Measurements from ENCODE around the gene HOMER3.

DNA sequence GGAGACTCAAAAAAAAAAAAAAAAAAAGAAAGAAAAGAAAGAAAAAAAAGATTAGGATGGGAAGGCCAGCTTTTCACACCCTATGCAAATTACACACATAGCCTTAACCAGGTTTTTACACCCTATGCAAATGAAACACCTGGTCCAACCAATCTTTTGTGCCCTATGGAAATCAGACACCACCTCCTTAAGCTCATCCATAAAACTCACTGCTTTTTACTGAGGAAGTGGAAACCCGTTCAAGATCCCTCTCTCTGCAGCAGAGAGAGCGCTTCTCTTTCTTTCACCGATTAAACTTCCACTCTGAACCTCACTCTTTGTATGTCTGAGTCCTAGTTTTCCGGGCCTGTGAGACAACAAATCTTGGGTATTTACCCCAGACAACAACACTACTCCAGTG is 25.3 kb upstream of the HOMER3 start:
- TF ChIP-seq RAD21 (CRISPR knock-in tag; IDR thresholded peaks at IDR 0.05) (no peak), SIN3A (IDR thresholded peaks at IDR 0.05; ENCODE audit: borderline replicate concordance, low read depth, low read length) (no peak), MAZ (IDR thresholded peaks at IDR 0.05; ENCODE audit: borderline replicate concordance, low read depth, low read length) (no peak), MAZ (CRISPR knock-in tag; IDR thresholded peaks at IDR 0.05; ENCODE audit: low read depth) (no peak), REST (IDR thresholded peaks at IDR 0.05; ENCODE audit: borderline replicate concordance in 1 of 2, low read depth in 1 of 2, low read length in 2 of 2) (no peak), KLF6 (CRISPR knock-in tag; IDR thresholded peaks at IDR 0.05) (no peak)
